Aorta (tissue), 5 donors: ENCODE measurements around the gene PER2. TPM values are rescaled to one million over a fixed set of nuclear protein-coding genes. Genes with fewer than 3 reads are reported as not detected.
"Not testable (repeated sequence)": the region's sequence is repeated elsewhere in the genome, so short reads cannot be mapped to it uniquely, and the experiment has no call there.

Experiments used
- ATAC-seq: fragments of 200-7000 bp; cut with Tn5 transposase; one replicate; pipeline ENCODE4 v1.9.1; 2022; ENCODE audit warnings: moderate library complexity; ENCODE audit not compliant: low FRiP score
- DNase-seq, 2 donors: peaks; one replicate each; pipeline ENCODE4 v3.0.0-alpha.2; 2020
- H3K27ac ChIP-seq, 2 donors: one replicate each; pipeline ENCODE4 v1.5.1; 2013; ENCODE audit warnings: low read length in 2 of 2, mild to moderate bottlenecking in 2 of 2, moderate library complexity in 2 of 2, control low read depth in 1 of 2, inconsistent platforms in 1 of 2, low read depth in 1 of 2
- H3K27me3 ChIP-seq, 2 donors: one replicate each; pipeline ENCODE4 v1.6.1; 2013; ENCODE audit warnings: control low read depth in 1 of 2, low read length in 1 of 2, mild to moderate bottlenecking in 1 of 2, moderate library complexity in 1 of 2; ENCODE audit not compliant: insufficient read depth in 2 of 2, control insufficient read depth in 1 of 2
- H3K36me3 ChIP-seq, 2 donors: one replicate each; pipeline ENCODE4 v1.6.1; 2013; ENCODE audit warnings: control low read depth in 1 of 2, low read length in 1 of 2, mild to moderate bottlenecking in 1 of 2; ENCODE audit not compliant: insufficient read depth in 2 of 2, control insufficient read depth in 1 of 2
- H3K4me1 ChIP-seq, 2 donors: one replicate each; pipeline ENCODE4 v1.6.1; 2013; ENCODE audit warnings: low read length in 2 of 2, control low read depth in 1 of 2, mild to moderate bottlenecking in 1 of 2, moderate library complexity in 1 of 2; ENCODE audit not compliant: insufficient read depth in 2 of 2, control insufficient read depth in 1 of 2
- H3K4me3 ChIP-seq, 2 donors: one replicate each; pipeline ENCODE4 v1.5.1; 2013; ENCODE audit warnings: low read length in 2 of 2, control low read depth in 1 of 2, mild to moderate bottlenecking in 1 of 2
- H3K9me3 ChIP-seq: one replicate; pipeline ENCODE4 v1.6.1; 2013; ENCODE audit warnings: mild to moderate bottlenecking, low read length; ENCODE audit not compliant: control insufficient read depth
- WGBS, 2 donors: extraction: QIAGEN DNeasy Blood & Tissue Kit; methylation state at CpG; one replicate each; pipeline ENCODE4 v1.1.7; 2013; 5-methylcytosine and 5-hydroxymethylcytosine counted together
- intact Hi-C, 2 donors: fragments of 100-400 bp; cut with DNase I; formaldehyde crosslinking; loops; one replicate each; pipeline versions ENCODE4 v1.14.2 to v1.15.0; 2022
- polyA plus RNA-seq, 2 donors: library from polyadenylated mRNA; stranded (reverse); fragments of 200-250 nt; gene quantifications; one replicate each; pipeline ENCODE4 v1.2.3, GENCODE V29; 2013
- total RNA-seq, 2 donors: library from RNA; stranded (reverse); fragmentation: NEBNext Ultra II Directional; extraction: Animal tissue kit (Norgen Biotek cat#: 25700); gene quantifications; one replicate each; pipeline ENCODE4 v1.2.1, GENCODE V29; 2021
- donor health status: healthy with polysubstance abuse.
- donor health status: Bipolar disorder and iron deficiency.
- donor health status: DM: no; HTN: no; CAD: no.
- donor health status: DM: no; HTN: no; CAD: no.
- donor health status: DM: yes; HTN: yes; CAD: no.

PER2 gene
- total and polyA plus RNA-seq, 4 donors, result 2.0 to 25.1 (median 14.1) TPM

DNA sequence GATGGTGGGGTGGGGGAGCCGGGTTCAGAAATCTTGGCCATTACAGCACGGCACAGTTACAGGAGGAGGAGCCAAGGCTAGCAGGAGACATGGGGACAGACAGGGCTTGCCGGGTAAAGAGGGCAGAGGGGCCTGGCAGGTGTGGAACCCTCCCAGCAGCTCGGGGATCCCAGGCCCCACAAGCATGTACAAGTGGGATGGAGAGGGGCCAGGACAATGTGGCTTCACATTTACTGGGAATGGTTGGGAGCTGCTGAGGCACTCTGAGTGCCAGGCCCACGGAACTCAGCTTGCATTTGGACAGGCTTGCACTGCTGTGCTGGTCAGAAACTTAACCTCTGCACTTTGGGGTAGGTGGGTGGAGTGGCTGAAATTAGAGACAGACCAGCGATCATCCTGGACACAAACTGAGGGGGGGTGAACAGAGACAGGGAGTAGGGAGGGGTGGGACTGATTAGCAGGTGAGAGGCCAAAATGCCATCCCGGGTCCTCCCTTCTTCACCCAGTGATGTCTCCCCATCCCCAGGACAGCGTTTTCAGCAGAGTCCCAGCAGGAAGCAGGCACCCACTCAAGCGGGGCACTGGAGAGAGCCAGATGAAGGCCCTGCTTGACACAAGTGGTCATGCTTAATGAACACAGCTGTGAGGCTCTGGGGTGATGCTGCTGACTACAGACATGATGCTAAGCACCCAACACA is 9.6 kb downstream of the PER2 start:
- DNase-seq, result peak; percentile 32 to 55
- no peaks in the 10 kb centered on the region for H3K36me3 ChIP-seq
- H3K4me3 ChIP-seq, result no peak overlapping the region
- no peaks in the 10 kb centered on the region for H3K4me1 ChIP-seq
- intact Hi-C loops, result no loop called here
- no peaks in the 10 kb centered on the region for H3K9me3 ChIP-seq
- 69 to 75% methylated on average over 9 of the region's 9 CpGs for WGBS, 2 donors
- no peak overlapping the region for H3K27ac ChIP-seq
- no peak for ATAC-seq
- H3K27me3 ChIP-seq, result no peaks in the 10 kb centered on the region

DNA sequence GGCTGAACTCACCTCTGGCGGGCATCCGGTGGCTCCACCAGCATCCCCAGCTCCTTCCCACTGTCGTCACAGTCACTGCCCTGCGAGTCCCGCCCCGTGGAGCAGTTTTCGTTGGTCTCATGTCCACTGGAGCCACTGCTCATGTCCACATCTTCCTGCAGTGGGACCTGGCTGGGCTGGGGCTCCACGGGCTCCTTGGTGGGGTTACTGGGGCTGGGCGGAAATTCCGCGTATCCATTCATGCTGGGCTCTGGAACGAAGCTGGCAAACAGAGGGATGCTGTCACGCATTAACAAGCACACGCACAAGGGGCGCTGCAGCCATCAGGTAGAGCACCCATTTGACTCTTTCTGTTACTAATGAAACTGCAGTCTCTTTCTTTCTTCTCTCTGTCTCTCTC is 10.7 kb downstream of the PER2 start:
- no peaks in the 10 kb centered on the region for H3K9me3 ChIP-seq
- no peak overlapping the region for H3K27ac ChIP-seq
- ATAC-seq (no peak), DNase-seq (peak; percentile 24 to 62)
- no peaks in the 10 kb centered on the region for H3K4me1 ChIP-seq
- no peaks in the 10 kb centered on the region for H3K36me3 ChIP-seq
- WGBS, 2 donors, result 84 to 85% methylated on average over 15 of the region's 15 CpGs
- no peaks in the 10 kb centered on the region for H3K27me3 ChIP-seq
- no peak overlapping the region for H3K4me3 ChIP-seq
- intact Hi-C loops, result no loop called here

DNA sequence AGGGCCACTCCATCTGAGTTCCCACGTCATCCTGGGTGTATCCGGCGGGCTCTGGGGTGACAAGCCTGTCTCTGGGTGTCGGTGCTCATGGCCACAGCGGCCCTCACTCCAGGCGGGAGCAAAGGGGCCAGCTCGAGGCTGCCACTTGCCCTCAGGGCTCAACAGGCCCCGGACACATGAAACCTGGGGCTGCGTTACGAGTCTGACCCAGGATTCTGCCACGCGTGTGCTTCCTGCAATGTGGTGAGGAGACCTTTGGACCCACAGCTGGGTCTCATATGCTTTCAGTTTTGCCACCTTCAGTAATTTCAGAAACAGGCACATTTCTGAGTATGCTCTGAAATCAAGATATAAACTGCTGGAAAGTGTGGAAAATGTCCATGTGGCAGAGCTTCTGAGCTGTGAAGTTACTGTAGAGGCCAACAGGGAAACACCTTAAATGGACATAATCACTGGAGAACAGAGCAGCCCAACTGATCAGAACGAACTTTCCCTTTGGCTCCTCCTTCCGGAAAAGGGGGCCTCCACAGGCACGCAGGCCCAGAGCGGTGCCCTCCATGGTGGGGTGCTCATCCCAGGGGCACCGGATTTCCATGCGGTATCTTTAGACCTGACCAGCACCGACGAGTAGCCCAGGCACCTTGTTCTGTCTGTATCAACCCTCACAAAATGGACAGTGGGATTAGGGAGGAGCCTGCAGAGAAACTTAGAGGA is 14.1 kb downstream of the PER2 start:
- WGBS, 2 donors, result 90 to 93% methylated on average over 20 of the region's 20 CpGs
- intact Hi-C loops, result no loop called here
- ATAC-seq (no peak), DNase-seq (no peak)
- peaks cover 0 to 3% of the 10 kb centered on the region in 2 donors for H3K36me3 ChIP-seq
- H3K4me3 ChIP-seq, result no peak overlapping the region
- H3K9me3 ChIP-seq, result no peaks in the 10 kb centered on the region
- H3K4me1 ChIP-seq, result no peaks in the 10 kb centered on the region
- no peak overlapping the region for H3K27ac ChIP-seq
- H3K27me3 ChIP-seq, result no peaks in the 10 kb centered on the region

DNA sequence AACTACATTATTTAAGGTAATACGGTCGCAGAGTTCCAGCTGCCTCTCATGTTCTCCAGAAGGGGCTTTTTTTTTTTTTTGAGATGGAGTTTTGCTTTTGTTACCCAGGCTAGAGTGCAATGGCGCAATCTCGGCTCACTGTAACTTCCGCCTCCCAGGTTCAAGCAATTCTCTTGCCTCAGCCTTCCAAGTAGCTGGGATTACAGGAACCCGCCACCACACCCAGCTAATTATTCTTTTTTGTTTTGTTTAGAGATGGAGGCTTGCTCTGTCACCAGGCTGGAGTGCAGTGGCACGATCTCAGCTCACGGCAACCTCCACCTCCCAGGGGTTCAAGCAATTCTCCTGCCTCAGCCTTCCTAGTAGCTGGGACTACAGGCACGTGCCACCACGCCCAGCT is 15.0 kb downstream of the PER2 start:
- intact Hi-C loops, H3K36me3 ChIP-seq, H3K9me3 ChIP-seq, ATAC-seq, H3K4me1 ChIP-seq, H3K27ac ChIP-seq, H3K27me3 ChIP-seq, H3K4me3 ChIP-seq: not testable (repeated sequence)
- DNase-seq, result peak in 1 of 2 donors; percentile 41
- 90 to 95% methylated on average over 10 of the region's 10 CpGs for WGBS, 2 donors

DNA sequence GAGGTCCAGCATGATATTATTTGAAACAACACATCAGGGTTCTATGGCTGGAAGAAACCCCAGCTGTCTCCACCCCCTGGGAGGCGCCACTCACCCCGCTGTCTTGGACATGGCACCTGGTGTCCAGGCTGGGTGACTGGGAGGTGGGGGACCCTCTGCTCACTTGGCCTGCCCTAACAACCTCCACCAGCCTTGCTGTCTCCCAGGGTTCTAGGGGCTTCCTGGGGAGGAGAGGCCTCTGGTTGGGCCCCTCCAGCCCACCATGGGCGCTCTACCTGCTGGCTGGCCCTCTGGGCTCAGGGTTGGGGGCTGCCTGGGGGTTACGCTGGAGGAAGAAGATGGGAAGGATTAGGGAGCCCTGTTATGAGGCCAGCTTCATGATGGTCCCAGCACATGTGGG is 16.3 kb downstream of the PER2 start:
- H3K4me3 ChIP-seq, result no peak overlapping the region
- intact Hi-C loops, result no loop called here
- ATAC-seq (no peak), DNase-seq (peak in 1 of 2 donors; percentile 15)
- H3K27ac ChIP-seq, result no peak overlapping the region
- no peaks in the 10 kb centered on the region for H3K27me3 ChIP-seq
- H3K9me3 ChIP-seq, result no peaks in the 10 kb centered on the region
- 93 to 96% methylated on average over 4 of the region's 4 CpGs for WGBS, 2 donors
- H3K4me1 ChIP-seq, result no peaks in the 10 kb centered on the region
- peaks cover 3 to 5% of the 10 kb centered on the region in 2 donors for H3K36me3 ChIP-seq

DNA sequence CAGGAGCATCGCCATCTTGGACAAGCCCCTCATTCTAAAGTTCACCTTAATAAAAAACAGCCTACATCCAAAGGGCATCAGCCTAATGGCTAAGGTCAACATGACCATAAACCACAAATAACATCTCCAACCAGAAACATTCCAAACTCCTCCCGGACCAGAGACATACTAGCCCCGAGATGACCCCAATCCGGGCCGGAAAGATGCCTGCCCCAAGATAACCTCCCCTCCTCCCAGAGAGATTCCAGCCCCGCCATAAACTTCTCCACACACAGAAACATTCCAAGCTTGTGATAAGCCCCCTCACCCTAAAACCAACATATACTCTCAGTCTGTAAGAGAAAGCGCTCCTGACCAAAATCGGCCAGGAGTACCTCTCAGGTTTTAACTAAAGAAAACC is 16.7 kb downstream of the PER2 start:
- H3K4me3 ChIP-seq, H3K4me1 ChIP-seq, H3K9me3 ChIP-seq, intact Hi-C loops, H3K27ac ChIP-seq, H3K27me3 ChIP-seq, ATAC-seq, H3K36me3 ChIP-seq: not testable (repeated sequence)
- DNase-seq, result peak in 1 of 2 donors; percentile 32
- 74 to 76% methylated on average over 8 of the region's 8 CpGs for WGBS, 2 donors

DNA sequence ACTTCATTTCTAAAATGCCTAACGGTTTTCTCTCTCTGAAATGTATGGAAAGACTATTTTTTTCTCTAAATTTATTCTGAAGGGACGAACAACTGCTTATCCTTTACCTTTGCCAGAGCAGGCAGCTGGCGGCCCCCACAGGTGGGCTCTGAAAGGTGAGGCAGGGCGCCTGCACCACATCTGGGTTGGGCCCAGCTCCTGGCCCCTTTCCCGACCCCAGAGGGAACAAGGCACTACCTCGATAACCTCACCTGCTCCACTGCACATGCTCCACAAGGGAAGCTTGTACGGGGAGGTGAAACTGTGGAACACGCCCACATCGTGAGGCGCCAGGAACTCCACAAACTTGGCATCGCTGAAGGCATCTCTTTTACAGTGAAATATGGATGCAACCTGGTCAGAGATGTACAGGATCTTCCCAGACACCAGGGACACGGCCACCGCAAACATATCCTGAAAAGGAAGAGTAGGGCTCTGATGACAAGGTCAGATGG is 17.3 kb downstream of the PER2 start:
- Histone ChIP-seq H3K4me3 (no peak overlapping the region), H3K27me3 (no peaks in the 10 kb centered on the region), H3K9me3 (no peaks in the 10 kb centered on the region), H3K36me3 (peaks cover 3 to 5% of the 10 kb centered on the region in 2 donors), H3K4me1 (no peaks in the 10 kb centered on the region), H3K27ac (no peak overlapping the region)
- intact Hi-C loops, result no loop called here
- ATAC-seq, result no peak
- DNase-seq, result peak in 1 of 2 donors; percentile 28
- 82 to 85% methylated on average over 13 of the region's 13 CpGs for WGBS, 2 donors

DNA sequence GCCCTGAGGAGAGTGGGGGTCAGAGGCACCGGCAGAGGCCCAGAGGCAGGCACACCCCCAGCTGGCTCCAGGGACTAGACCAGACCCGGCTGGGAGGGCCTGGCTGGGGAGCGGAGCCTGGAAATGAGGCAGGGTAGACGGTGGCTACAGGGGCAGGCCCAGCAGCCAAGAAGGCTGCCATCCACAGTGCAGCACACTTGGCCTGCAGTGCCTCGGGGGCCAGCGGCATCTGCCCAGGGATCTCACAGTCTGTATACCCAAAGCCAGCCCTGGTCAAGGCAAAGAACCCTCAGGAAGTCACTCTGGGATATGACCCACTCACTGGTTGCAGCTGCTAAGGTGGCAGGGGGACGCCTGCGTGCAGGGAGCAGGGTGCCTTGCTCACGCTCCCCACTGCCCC is 17.8 kb downstream of the PER2 start:
- DNase-seq, result peak in 1 of 2 donors; percentile 29
- H3K4me3 ChIP-seq, result no peak overlapping the region
- intact Hi-C loops, result no loop called here
- no peak overlapping the region for H3K27ac ChIP-seq
- H3K27me3 ChIP-seq, result no peaks in the 10 kb centered on the region
- no peaks in the 10 kb centered on the region for H3K4me1 ChIP-seq
- WGBS, 2 donors, result 83 to 89% methylated on average over 7 to 9 of the region's 9 CpGs
- H3K36me3 ChIP-seq, result peaks cover 3 to 5% of the 10 kb centered on the region in 2 donors
- no peaks in the 10 kb centered on the region for H3K9me3 ChIP-seq
- ATAC-seq, result no peak

DNA sequence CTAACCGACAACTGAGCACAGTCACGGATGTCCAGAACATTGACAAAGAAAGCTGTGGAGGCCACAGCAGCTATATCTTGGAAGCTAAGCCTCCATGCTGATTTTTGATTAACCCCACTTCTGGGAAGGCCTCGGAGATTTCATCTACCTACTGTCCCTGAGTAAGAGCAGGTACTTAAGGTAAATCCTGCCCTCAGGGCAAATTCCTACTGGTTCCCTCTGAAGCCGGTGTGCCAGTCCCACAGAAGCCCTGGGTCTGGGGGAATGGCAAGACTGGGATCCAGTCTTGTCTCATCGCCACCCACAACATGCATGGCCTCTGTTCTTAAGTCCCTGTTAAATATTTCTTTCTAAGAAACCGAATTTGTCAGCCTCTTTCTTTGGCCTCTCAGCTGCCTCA is 18.7 kb downstream of the PER2 start:
- no peaks in the 10 kb centered on the region for H3K9me3 ChIP-seq
- no peaks in the 10 kb centered on the region for H3K27me3 ChIP-seq
- peak in 1 of 2 donors; percentile 6 for DNase-seq
- 91 to 93% methylated on average over 6 of the region's 6 CpGs for WGBS, 2 donors
- no peak overlapping the region for H3K4me3 ChIP-seq
- ATAC-seq, result no peak
- H3K27ac ChIP-seq, result no peak overlapping the region
- no peaks in the 10 kb centered on the region for H3K4me1 ChIP-seq
- H3K36me3 ChIP-seq, result peaks cover 3 to 5% of the 10 kb centered on the region in 2 donors
- intact Hi-C loops, result loop anchor here (10.0 kb wide), 2 partner anchors 105 to 205 kb away; partner anchors contain the start of gene SCLY (in 1 of the 2)
